Measurements from ENCODE around the gene ZNF862. TPM values are rescaled to one million over a fixed set of nuclear protein-coding genes. Genes with fewer than 3 reads are reported as not detected.

ZNF862 gene
- total RNA-seq, 1 experiment from 2014 or later = 42.4 TPM

- no peak overlapping the region for H3K27ac ChIP-seq
- ChIA-PET CTCF (no interaction called here), POLR2A (ENCODE audit: unreplicated experiment) (no interaction called here)
- peaks cover 36% of the 10 kb centered on the region for H3K27me3 ChIP-seq (ENCODE audit: insufficient read depth, low read depth)
- H3K4me3 ChIP-seq = no peak overlapping the region
- no peaks in the 10 kb centered on the region for H3K79me2 ChIP-seq (ENCODE audit: low read depth)
- TF ChIP-seq CTCF (conservative IDR thresholded peaks at IDR 0.05) (no peak), EZH2 (IDR thresholded peaks at IDR 0.05; ENCODE audit: low read depth) (no peak)
- no peak for DNase-seq
- H3K9me2 ChIP-seq (ENCODE audit: insufficient read depth) = no peaks in the 10 kb centered on the region
- intact Hi-C loops (cut with micrococcal nuclease; ENCODE audit: unreplicated experiment) = no loop called here
- H3F3A ChIP-seq (ENCODE audit: insufficient read depth, low read depth) = peaks cover 5% of the 10 kb centered on the region; the same call in 1 of the 2 replicates
- H3K9me3 ChIP-seq (ENCODE audit: insufficient read depth, low read depth) = no peaks in the 10 kb centered on the region
- H3K4me2 ChIP-seq = no peak overlapping the region
- H3K4me1 ChIP-seq (replicated peaks; ENCODE audit: insufficient read depth) = no peaks in the 10 kb centered on the region
- H2AFZ ChIP-seq = no peak overlapping the region
- H4K20me1 ChIP-seq (ENCODE audit: insufficient read depth) = no peaks in the 10 kb centered on the region
- no TSS peak for BruUV-seq (replicated peaks)
- H3K36me3 ChIP-seq (ENCODE audit: low read depth) = no peaks in the 10 kb centered on the region
Measured at GRCh38 chr7:149792220-149792595, 46.0 kb upstream of the ZNF862 start.

GRCh38 chr7:149793261-149793660, 44.9 kb upstream of the ZNF862 start:
- H4K20me1 ChIP-seq (ENCODE audit: insufficient read depth) = no peaks in the 10 kb centered on the region
- no peak overlapping the region for H2AFZ ChIP-seq
- H3K36me3 ChIP-seq (ENCODE audit: low read depth) = no peaks in the 10 kb centered on the region
- no peak overlapping the region for H3K27ac ChIP-seq
- BruUV-seq (replicated peaks) = no TSS peak
- CTCF ChIA-PET = no interaction called here
- H3K4me2 ChIP-seq = no peak overlapping the region
- no peaks in the 10 kb centered on the region for H3K79me2 ChIP-seq (ENCODE audit: low read depth)
- peaks cover 5% of the 10 kb centered on the region; the same call in 1 of the 2 replicates for H3F3A ChIP-seq (ENCODE audit: insufficient read depth, low read depth)
- H3K4me1 ChIP-seq (replicated peaks; ENCODE audit: insufficient read depth) = no peaks in the 10 kb centered on the region
- peaks cover 37% of the 10 kb centered on the region for H3K27me3 ChIP-seq (ENCODE audit: insufficient read depth, low read depth)
- no peak overlapping the region for H3K4me3 ChIP-seq
- POLR2A ChIA-PET (ENCODE audit: unreplicated experiment) = no interaction called here
- intact Hi-C loops (cut with micrococcal nuclease; ENCODE audit: unreplicated experiment) = no loop called here
- no peaks in the 10 kb centered on the region for H3K9me3 ChIP-seq (ENCODE audit: insufficient read depth, low read depth)
- no peak for DNase-seq
- H3K9me2 ChIP-seq (ENCODE audit: insufficient read depth) = no peaks in the 10 kb centered on the region
- TF ChIP-seq EZH2 (IDR thresholded peaks at IDR 0.05; ENCODE audit: low read depth) = no peak
- TF ChIP-seq CTCF (conservative IDR thresholded peaks at IDR 0.05) = no peak

- Histone ChIP-seq H3K36me3 (ENCODE audit: low read depth) (no peaks in the 10 kb centered on the region), H3K27me3 (ENCODE audit: insufficient read depth, low read depth) (peaks cover 35% of the 10 kb centered on the region), H3K4me1 (replicated peaks; ENCODE audit: insufficient read depth) (no peaks in the 10 kb centered on the region), H3K9me2 (ENCODE audit: insufficient read depth) (no peaks in the 10 kb centered on the region), H3K4me2 (no peak overlapping the region), H3F3A (ENCODE audit: insufficient read depth, low read depth) (peaks cover 5% of the 10 kb centered on the region; the same call in 1 of the 2 replicates), H3K27ac (no peak overlapping the region), H3K9me3 (ENCODE audit: insufficient read depth, low read depth) (no peaks in the 10 kb centered on the region), H3K4me3 (no peak overlapping the region), H3K79me2 (ENCODE audit: low read depth) (no peaks in the 10 kb centered on the region), H4K20me1 (ENCODE audit: insufficient read depth) (no peaks in the 10 kb centered on the region), H2AFZ (no peak overlapping the region)
- DNase-seq = peak in 1 of 2 experiments; percentile 52
- BruUV-seq (replicated peaks) = no TSS peak
- CTCF ChIA-PET = no interaction called here
- TF ChIP-seq EZH2 (IDR thresholded peaks at IDR 0.05; ENCODE audit: low read depth) = no peak
- no peak for TF ChIP-seq CTCF (conservative IDR thresholded peaks at IDR 0.05)
- POLR2A ChIA-PET (ENCODE audit: unreplicated experiment) = interaction anchor here (0.5 to 0.6 kb wide), 2 partner anchors 40 to 61 kb away, joined by 3 to 6 read pairs; no protein-coding TSS in a partner anchor
- intact Hi-C loops (cut with micrococcal nuclease; ENCODE audit: unreplicated experiment) = no loop called here
Measured at GRCh38 chr7:149794661-149795060, 43.5 kb upstream of the ZNF862 start.
